ENCODE data around the gene ZNF212.

The ZNF212 gene

GRCh38 chr7:149295481-149295850, 56.0 kb downstream of the ZNF212 start:
- no peak for DNase-seq (ENCODE audit: low spot score)
- in situ Hi-C loops (cut with MboI; ENCODE audit: low sequenced_read_pairs, unreplicated experiment), result no loop called here
- TF ChIP-seq CTCF (IDR thresholded peaks at IDR 0.05; ENCODE audit: borderline replicate concordance, control extremely low read depth, extremely low read depth, insufficient read depth, missing control alignments), result no peak

GRCh38 chr7:149296368-149296767, 56.9 kb downstream of the ZNF212 start:
- in situ Hi-C loops (cut with MboI; ENCODE audit: low sequenced_read_pairs, unreplicated experiment), result no loop called here

GRCh38 chr7:149297034-149297755, 57.7 kb downstream of the ZNF212 start:
- in situ Hi-C loops (cut with MboI; ENCODE audit: low sequenced_read_pairs, unreplicated experiment), result no loop called here

More at GRCh38 chr7:149296368-149296767, 56.9 kb downstream of the ZNF212 start:
- no peak for TF ChIP-seq CTCF (IDR thresholded peaks at IDR 0.05; ENCODE audit: borderline replicate concordance, control extremely low read depth, extremely low read depth, insufficient read depth, missing control alignments)
- DNase-seq (ENCODE audit: low spot score), result no peak

GRCh38 chr7:149300620-149301285, 61.3 kb downstream of the ZNF212 start:
- no peak for DNase-seq (ENCODE audit: low spot score)
- in situ Hi-C loops (cut with MboI; ENCODE audit: low sequenced_read_pairs, unreplicated experiment), result no loop called here
- TF ChIP-seq CTCF (IDR thresholded peaks at IDR 0.05; ENCODE audit: borderline replicate concordance, control extremely low read depth, extremely low read depth, insufficient read depth, missing control alignments), result no peak

More at GRCh38 chr7:149297034-149297755, 57.7 kb downstream of the ZNF212 start:
- no peak for TF ChIP-seq CTCF (IDR thresholded peaks at IDR 0.05; ENCODE audit: borderline replicate concordance, control extremely low read depth, extremely low read depth, insufficient read depth, missing control alignments)
- no peak for DNase-seq (ENCODE audit: low spot score)

GRCh38 chr7:149302222-149302621, 62.8 kb downstream of the ZNF212 start:
- TF ChIP-seq CTCF (IDR thresholded peaks at IDR 0.05; ENCODE audit: borderline replicate concordance, control extremely low read depth, extremely low read depth, insufficient read depth, missing control alignments), result no peak
- DNase-seq (ENCODE audit: low spot score), result no peak
- in situ Hi-C loops (cut with MboI; ENCODE audit: low sequenced_read_pairs, unreplicated experiment), result no loop called here

GRCh38 chr7:149302865-149303264, 63.4 kb downstream of the ZNF212 start:
- DNase-seq (ENCODE audit: low spot score), result no peak
- TF ChIP-seq CTCF (IDR thresholded peaks at IDR 0.05; ENCODE audit: borderline replicate concordance, control extremely low read depth, extremely low read depth, insufficient read depth, missing control alignments), result no peak
- in situ Hi-C loops (cut with MboI; ENCODE audit: low sequenced_read_pairs, unreplicated experiment), result no loop called here

Measured in GM13976 (cell line).